ENCODE data around the gene DNAJC13. TPM values are rescaled to one million over a fixed set of nuclear protein-coding genes. Genes with fewer than 3 reads are reported as not detected.

DNAJC13 gene
- total RNA-seq, 1 experiment from 2014 or later: 28.5 TPM

DNA sequence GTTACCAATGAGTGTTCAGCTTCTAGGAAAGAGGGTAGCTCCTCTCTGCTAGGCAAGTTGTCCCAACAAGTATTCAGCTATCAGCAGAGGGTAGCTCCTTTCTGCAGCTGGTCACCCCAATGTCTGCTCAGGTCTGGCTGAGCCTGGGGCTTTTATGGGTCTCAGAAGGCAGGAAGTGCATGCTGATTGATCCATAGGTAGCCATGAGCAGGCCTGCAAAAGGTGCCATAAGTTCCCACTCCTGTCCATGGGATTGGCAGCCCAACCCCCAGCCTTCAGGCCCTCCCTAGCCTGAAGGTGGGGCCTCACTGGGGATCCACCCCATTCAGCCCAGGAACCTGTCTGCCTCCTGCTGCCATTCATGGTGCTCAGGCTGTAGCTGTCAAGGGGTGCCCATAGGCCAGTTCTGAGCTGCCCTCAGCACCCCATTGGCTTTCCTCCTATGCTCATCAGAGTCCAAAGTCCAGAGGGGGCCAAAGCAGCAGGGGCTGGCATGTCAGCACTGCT is 34.6 kb upstream of the DNAJC13 start (continued):
- TF ChIP-seq, protein P1, sequence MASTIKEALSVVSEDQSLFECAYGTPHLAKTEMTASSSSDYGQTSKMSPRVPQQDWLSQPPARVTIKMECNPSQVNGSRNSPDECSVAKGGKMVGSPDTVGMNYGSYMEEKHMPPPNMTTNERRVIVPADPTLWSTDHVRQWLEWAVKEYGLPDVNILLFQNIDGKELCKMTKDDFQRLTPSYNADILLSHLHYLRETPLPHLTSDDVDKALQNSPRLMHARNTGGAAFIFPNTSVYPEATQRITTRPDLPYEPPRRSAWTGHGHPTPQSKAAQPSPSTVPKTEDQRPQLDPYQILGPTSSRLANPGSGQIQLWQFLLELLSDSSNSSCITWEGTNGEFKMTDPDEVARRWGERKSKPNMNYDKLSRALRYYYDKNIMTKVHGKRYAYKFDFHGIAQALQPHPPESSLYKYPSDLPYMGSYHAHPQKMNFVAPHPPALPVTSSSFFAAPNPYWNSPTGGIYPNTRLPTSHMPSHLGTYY (CRISPR knock-in tag; IDR thresholded peaks at IDR 0.05): no peak
- TF ChIP-seq IRF2 (CRISPR knock-in tag; IDR thresholded peaks at IDR 0.05; ENCODE audit: borderline replicate concordance, low read depth): no peak
- no peak for TF ChIP-seq ZBTB21 (CRISPR knock-in tag; IDR thresholded peaks at IDR 0.05; ENCODE audit: borderline replicate concordance)
- TF ChIP-seq, protein P2, sequence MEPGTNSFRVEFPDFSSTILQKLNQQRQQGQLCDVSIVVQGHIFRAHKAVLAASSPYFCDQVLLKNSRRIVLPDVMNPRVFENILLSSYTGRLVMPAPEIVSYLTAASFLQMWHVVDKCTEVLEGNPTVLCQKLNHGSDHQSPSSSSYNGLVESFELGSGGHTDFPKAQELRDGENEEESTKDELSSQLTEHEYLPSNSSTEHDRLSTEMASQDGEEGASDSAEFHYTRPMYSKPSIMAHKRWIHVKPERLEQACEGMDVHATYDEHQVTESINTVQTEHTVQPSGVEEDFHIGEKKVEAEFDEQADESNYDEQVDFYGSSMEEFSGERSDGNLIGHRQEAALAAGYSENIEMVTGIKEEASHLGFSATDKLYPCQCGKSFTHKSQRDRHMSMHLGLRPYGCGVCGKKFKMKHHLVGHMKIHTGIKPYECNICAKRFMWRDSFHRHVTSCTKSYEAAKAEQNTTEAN (CRISPR knock-in tag; IDR thresholded peaks at IDR 0.05): no peak
- no peak for TF ChIP-seq ATF3 (CRISPR knock-in tag; conservative IDR thresholded peaks at IDR 0.05)
- TF ChIP-seq, protein P3, sequence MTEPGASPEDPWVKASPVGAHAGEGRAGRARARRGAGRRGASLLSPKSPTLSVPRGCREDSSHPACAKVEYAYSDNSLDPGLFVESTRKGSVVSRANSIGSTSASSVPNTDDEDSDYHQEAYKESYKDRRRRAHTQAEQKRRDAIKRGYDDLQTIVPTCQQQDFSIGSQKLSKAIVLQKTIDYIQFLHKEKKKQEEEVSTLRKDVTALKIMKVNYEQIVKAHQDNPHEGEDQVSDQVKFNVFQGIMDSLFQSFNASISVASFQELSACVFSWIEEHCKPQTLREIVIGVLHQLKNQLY (CRISPR knock-in tag; IDR thresholded peaks at IDR 0.05): 0 out of 2 replicates have a peak, but pooled peaks have one; percentile 42
- 0 out of 2 replicates have a peak, but pooled peaks have one; percentile 10 for TF ChIP-seq ETV6 (CRISPR knock-in tag; IDR thresholded peaks at IDR 0.05)
- no peak for TF ChIP-seq NFATC4 (CRISPR knock-in tag; IDR thresholded peaks at IDR 0.05)
- no peak for TF ChIP-seq E2F5 (CRISPR knock-in tag; IDR thresholded peaks at IDR 0.05)
- peak; percentile 82 for TF ChIP-seq ZNF281 (CRISPR knock-in tag; IDR thresholded peaks at IDR 0.05)
- TF ChIP-seq, protein P4, sequence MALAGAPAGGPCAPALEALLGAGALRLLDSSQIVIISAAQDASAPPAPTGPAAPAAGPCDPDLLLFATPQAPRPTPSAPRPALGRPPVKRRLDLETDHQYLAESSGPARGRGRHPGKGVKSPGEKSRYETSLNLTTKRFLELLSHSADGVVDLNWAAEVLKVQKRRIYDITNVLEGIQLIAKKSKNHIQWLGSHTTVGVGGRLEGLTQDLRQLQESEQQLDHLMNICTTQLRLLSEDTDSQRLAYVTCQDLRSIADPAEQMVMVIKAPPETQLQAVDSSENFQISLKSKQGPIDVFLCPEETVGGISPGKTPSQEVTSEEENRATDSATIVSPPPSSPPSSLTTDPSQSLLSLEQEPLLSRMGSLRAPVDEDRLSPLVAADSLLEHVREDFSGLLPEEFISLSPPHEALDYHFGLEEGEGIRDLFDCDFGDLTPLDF (CRISPR knock-in tag; IDR thresholded peaks at IDR 0.05): peak; percentile 64; the same call in 1 of the 2 replicates
- no peak for TF ChIP-seq ZNF317 (CRISPR knock-in tag; IDR thresholded peaks at IDR 0.05; ENCODE audit: borderline replicate concordance, low read depth)
- TF ChIP-seq ZNF396 (CRISPR knock-in tag; IDR thresholded peaks at IDR 0.05; ENCODE audit: borderline replicate concordance): no peak

DNA sequence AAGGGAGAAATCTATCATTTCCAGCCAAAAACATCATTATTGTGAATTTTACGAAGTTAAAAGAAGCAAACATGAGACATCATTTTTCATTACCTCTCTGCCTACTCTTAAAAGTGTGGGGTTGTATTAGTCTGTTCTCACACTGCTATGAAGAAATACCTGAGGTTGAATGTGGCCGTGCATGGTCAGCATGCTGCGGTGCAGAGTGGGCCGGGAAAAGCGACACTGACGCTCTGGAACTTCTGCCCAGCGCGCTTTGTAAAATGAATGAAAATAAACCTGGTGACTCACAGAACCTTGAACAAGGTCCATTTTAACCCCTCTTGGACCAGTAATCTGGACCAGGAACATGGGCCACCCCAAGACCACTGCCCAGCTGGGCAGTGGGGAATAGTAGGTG is 31.0 kb upstream of the DNAJC13 start:
- Mint-ChIP-seq H3K36me3 (peaks cover 16% of the 10 kb centered on the region), H3K27ac (no peak overlapping the region), H3K9me3 (peaks cover 13% of the 10 kb centered on the region), H3K4me1 (peaks cover 24% of the 10 kb centered on the region), H3K4me3 (no peak overlapping the region), H3K27me3 (ENCODE audit: low read depth) (no peaks in the 10 kb centered on the region; the same call in 1 of the 2 replicates)
- ATAC-seq: no peak
- no peak for DNase-seq (ENCODE audit: low spot score)
- ChIA-PET POLR2A (no interaction called here), CTCF (no interaction called here)
- TF ChIP-seq ZNF138 (CRISPR knock-in tag; conservative IDR thresholded peaks at IDR 0.05) (no peak), ZNF671 (CRISPR knock-in tag; IDR thresholded peaks at IDR 0.05) (no peak), E2F5 (CRISPR knock-in tag; IDR thresholded peaks at IDR 0.05) (no peak), ZNF121 (CRISPR knock-in tag; IDR thresholded peaks at IDR 0.05) (no peak), FOXK1 (CRISPR knock-in tag; IDR thresholded peaks at IDR 0.05) (no peak), KAT7 (CRISPR knock-in tag; IDR thresholded peaks at IDR 0.05; ENCODE audit: borderline replicate concordance) (no peak), IRF2 (CRISPR knock-in tag; IDR thresholded peaks at IDR 0.05; ENCODE audit: borderline replicate concordance, low read depth) (no peak)
- TF ChIP-seq, protein P5, sequence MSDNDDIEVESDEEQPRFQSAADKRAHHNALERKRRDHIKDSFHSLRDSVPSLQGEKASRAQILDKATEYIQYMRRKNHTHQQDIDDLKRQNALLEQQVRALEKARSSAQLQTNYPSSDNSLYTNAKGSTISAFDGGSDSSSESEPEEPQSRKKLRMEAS (CRISPR knock-in tag; IDR thresholded peaks at IDR 0.05): no peak
- TF ChIP-seq, protein P6, sequence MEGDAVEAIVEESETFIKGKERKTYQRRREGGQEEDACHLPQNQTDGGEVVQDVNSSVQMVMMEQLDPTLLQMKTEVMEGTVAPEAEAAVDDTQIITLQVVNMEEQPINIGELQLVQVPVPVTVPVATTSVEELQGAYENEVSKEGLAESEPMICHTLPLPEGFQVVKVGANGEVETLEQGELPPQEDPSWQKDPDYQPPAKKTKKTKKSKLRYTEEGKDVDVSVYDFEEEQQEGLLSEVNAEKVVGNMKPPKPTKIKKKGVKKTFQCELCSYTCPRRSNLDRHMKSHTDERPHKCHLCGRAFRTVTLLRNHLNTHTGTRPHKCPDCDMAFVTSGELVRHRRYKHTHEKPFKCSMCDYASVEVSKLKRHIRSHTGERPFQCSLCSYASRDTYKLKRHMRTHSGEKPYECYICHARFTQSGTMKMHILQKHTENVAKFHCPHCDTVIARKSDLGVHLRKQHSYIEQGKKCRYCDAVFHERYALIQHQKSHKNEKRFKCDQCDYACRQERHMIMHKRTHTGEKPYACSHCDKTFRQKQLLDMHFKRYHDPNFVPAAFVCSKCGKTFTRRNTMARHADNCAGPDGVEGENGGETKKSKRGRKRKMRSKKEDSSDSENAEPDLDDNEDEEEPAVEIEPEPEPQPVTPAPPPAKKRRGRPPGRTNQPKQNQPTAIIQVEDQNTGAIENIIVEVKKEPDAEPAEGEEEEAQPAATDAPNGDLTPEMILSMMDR (IDR thresholded peaks at IDR 0.05): no peak
- TF ChIP-seq, protein P1 (CRISPR knock-in tag; IDR thresholded peaks at IDR 0.05): no peak
- TF ChIP-seq, protein P4 (CRISPR knock-in tag; IDR thresholded peaks at IDR 0.05): no peak
